Myocyte (in vitro differentiated cells): ENCODE results near the gene CEP164. TPM values are rescaled to one million over a fixed set of nuclear protein-coding genes. Genes with fewer than 3 reads are reported as not detected.

ENCODE experiments used
- DNase-seq: peaks from one replicate; pipeline ENCODE4 v3.0.0-alpha.2; 2012; ENCODE audit warnings: low read depth
- total RNA-seq: library from RNA; depleted of rRNA; stranded (reverse); fragments of >200 nt; gene quantifications from 2 replicates; pipeline ENCODE4 v1.2.3, GENCODE V29; 2014

The CEP164 gene
- total RNA-seq, 1 donor from 2014 or later, result 20.8 TPM

DNA sequence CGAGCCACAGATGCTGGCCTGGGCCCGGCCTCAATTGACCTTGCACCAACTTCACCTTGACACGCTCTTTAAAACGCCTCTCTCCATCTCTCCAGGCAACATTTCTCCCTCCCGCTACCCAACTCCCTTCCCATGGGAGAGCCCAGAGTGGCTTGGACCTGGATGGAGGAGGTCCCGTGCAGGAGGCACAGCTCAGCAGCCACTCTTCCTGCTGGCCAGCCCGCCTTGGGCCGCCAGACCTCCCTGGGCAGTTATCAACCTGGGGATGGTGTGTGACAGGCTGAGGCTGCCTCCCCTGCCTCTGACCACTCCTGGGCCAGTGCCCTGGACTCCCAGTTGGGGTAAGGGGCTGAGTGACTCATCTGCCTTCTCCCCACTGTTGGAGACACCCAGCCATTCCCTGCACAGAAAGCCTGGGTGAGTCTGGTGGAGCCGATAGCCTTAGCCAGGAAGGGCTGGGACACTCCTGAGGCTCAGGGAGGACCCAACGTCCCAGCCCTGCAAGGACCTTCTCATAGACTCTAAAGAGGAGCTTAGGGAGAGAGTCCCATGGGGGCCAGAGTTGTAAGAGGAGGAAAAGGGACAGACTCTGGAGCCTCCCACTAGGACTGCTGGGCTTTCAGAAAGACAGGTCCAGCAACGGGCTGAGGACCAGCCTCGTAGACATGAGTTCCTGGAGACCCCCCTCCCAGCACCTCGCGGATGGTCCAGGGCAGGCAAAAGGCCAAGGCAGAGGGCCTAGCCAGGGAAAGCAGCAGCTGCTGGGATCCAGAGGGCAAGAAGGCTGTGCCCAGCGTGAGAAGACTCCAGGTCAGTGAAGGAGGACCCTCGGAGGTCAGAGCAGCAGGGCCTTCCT, 131.7 kb downstream of the CEP164 start:
- DNase-seq, result no peak

DNA sequence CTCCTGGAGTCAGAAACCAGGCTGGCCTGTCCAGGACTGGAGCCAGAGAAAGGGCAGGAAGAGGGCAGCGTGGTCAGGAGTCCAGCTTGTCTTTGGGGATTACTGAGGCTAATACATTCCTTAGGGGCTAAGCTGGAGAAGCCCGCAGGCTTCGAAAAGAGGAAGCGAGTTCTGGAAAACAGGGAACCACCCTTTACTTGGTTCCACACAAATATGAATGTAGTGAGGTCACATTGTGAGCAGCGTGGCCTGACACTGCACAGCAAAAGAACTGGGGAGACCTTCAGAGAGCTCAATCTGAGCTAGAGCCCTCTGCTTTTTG, 132.3 kb downstream of the CEP164 start:
- no peak for DNase-seq

- DNase-seq, result no peak
These were observed 133.9 kb downstream of the CEP164 start for GRCh38 chr11:117461396-117462182.

- DNase-seq, result no peak
These were observed 134.7 kb downstream of the CEP164 start for GRCh38 chr11:117462183-117462863.

DNA sequence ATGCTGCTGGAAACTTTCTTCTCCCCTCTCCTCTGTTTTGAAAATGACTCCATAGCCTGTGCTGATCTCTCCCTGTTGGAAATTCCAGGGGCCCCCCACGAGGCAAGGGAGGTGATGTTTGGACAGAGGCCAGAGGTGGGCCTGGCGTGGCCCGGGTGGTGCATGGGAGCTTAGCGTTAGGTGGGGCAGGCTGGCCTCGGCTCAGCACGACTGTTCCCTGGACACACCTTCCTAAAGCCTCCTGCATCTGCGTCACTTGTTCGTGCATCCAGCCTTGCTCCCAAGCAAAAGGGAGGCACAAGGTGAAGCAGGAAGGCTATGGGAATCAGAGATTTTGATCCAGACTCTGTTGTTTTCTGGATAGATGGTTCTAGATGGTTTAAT, 135.2 kb downstream of the CEP164 start:
- DNase-seq, result no peak

Other genes with a start within 250 kb of the CEP164 start
- gene SIK3, start 229.4 kb upstream of the CEP164 start, total RNA-seq, result 19.7 and 49.9 TPM in 2 replicates
- 93.0 and 94.1 TPM in 2 replicates for gene PAFAH1B2, start 183.6 kb upstream of the CEP164 start, total RNA-seq
- 24.7 and 39.6 TPM in 2 replicates for gene SIDT2, start 149.1 kb upstream of the CEP164 start, total RNA-seq
- gene TAGLN, start 128.5 kb upstream of the CEP164 start, total RNA-seq, result 462 and 502 TPM in 2 replicates
- 36.8 and 42.3 TPM in 2 replicates for gene PCSK7, start 95.8 kb upstream of the CEP164 start, total RNA-seq
- gene RNF214, start 95.2 kb upstream of the CEP164 start, total RNA-seq, result 14.8 and 16.3 TPM in 2 replicates
- gene BACE1-AS, start 36.5 kb upstream of the CEP164 start, total RNA-seq, result 4.8 and 6.0 TPM in 2 replicates
- gene BACE1, start 11.6 kb upstream of the CEP164 start, total RNA-seq, result 22.0 and 23.5 TPM in 2 replicates